NCI-H226 (cell line): Measurements from ENCODE around the gene NHSL1.

ENCODE experiments used
- DNase-seq: peaks from one replicate; pipeline ENCODE4 v3.0.0-alpha.2; 2015

Gene NHSL1

GRCh38 chr6:138492113-138492512, 7.2 kb downstream of the NHSL1 start:
- no peak for DNase-seq

DNA sequence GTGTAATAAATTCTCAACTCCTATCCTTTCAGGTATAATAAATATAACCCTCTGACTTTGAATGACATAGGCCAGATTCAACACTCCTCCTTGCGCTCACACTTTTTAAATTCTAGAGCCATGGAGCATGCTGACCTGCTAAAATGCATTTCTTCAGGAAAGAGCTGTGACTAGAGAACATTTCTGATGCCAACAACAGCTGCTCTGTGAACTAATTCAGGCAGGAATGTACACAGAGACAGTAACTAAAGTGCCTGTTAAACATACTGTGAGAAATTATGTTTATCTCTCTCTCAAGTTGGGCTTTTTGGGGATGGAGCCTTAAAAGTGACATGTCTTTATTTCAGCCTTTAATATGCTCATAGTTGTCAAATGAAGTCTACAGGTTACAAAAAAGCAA, 8.3 kb downstream of the NHSL1 start:
- no peak for DNase-seq

DNA sequence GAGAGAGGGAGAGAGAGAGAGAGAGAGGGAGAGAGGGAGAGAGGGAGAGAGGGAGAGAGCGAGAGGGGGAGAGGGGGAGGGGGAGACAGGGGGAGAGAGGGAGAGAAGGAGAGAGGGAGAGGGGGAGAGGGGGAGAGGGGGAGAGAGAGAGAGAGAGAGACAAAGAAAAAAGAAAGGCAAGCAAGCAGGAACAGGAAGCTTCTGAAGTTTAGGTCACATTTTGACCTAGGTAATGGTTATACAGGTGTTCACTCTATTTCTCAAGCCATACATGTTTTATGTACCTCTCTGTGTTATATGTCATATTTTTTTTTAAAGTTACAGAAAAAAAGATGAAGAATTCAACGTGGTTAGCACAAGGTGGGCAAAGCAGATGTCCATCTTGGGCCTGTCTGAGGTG, 9.4 kb downstream of the NHSL1 start:
- no peak for DNase-seq

DNA sequence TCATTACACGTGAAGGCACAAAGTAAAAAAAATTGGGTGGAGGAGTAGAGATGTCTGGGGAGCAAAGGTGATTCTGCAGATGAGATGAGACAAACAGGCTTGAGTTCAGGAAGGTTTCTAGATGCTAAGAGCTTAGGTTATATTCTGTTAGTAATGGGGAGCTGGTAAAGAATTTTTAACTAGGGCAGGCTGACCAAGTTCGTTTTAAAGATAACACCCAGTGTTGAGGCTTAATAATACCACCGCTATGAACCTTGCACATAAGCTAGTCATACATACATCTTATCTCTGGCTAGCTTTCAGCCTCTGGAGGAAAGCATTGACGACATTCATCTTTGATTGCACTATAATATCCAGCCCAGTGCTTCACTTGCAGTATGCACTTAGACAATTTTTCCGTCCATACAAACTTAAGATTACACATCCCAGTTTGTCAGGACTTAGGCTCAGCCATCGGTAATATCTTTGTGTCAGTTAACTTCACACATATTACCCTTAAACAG, 12.1 kb downstream of the NHSL1 start:
- no peak for DNase-seq

- no peak for DNase-seq
Observed at GRCh38 chr6:138486249-138487101, 12.8 kb downstream of the NHSL1 start.

GRCh38 chr6:138485586-138486248, 13.6 kb downstream of the NHSL1 start:
- DNase-seq = no peak

DNA sequence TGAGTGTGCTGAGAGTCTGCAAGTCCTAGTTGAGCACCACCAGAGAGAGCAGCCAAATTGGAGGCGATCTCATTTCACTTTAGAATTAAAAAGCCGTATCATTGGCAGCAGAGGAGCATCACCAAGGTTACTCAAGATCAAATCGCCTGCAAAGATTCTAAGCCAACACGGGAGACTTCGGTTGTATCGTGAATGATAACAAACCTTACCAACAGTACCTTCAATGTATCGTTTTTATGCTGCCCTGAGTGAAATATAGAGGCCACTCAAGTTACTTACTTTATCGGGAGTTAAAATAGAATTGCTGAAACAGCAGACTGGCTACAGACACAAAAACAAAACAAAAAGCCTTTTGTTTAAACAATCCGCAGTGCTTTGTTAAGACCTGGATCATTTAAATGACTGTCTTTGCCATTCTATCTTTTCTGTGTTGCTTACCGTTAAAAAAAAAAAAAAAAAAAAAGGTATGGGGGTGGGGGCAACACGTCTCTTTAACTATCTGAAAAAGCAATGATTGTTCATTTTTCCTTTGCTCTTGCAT, 14.2 kb downstream of the NHSL1 start:
- DNase-seq = no peak

DNA sequence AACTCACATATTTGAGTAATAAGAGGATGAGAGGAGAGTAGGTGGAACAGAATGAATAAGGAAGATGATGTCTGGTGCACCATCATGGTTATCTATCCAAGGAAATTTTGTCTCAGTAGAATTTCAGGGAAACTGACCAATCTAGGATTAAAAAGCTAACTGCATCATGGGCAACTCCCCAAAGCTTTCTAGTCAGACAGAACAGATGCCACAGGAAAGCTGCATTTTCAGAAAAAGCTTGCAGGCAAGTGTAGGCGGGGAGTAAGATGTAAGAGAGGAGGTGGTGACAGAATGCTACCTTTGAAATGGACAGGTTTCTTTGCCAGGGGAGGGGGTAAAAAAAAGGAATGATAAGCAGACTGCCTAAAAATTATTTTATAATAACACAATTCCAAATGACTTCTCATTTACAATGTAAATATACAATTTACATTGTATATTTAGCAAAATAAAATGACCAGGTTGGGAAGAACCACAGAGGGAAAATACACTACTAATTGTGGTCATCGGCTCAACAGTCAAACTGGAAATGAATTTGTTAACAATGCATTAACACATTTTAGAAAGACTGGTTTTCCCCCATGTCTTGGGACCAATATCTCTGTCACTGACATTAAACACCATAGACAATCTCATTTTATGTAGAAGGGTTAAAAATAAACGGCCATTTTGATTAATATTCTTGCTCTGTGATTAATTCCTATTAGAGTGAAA, 15.1 kb downstream of the NHSL1 start:
- DNase-seq = no peak

DNA sequence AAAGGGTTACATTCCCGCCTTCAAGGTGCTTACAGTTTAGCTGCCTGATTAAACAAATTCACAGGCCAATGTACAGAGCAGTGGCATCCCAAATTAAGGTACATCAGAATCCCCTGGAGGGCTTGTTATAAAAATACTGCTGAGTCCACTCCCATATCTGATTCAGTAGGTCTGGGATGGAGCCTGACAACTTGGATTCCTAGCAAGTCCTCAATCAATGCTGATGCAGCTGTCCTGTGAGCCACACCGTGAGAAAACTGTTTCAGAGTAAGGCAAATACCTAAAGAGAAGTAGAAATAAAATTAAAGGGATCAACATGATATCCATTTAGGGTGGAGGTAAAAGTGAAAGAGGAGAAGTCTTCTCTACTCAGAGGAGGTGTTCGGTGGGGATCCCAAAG, 16.5 kb downstream of the NHSL1 start:
- DNase-seq = no peak

DNA sequence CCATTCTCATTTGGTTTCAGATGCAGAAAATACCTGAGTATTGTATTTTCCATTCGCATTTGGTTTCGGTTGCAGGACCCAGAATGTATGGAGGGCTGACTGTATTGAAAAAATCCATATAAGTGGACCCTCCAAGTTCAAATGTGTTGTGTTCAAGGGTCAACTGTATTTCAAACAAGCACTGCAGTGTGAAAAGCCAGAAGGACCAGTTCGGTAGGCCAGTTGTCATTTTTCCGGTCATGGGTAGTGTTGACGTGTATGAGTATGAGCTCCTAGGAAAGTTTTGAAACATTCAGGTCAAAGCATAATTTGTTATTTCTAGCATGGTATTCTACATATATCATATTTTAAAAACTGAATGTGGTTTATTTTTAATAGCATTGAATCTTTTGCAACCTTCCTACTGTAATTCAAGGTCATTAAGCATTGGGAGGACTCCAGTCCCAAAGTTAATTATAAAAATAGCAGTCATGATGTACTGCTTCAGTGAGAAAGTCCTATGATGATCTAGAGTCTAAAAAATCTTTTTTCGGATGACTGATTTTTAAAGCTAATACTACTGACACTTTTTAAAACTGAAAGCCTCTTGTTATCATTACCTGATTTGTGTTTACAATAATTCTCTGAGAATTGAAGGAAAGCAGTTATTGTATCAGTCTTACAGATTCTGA, 18.9 kb downstream of the NHSL1 start:
- DNase-seq = no peak

- no peak for DNase-seq
Observed at GRCh38 chr6:138477913-138478539, 21.3 kb downstream of the NHSL1 start.

GRCh38 chr6:138476116-138476515, 23.2 kb downstream of the NHSL1 start:
- DNase-seq = no peak

GRCh38 chr6:138473144-138473543, 26.1 kb downstream of the NHSL1 start:
- no peak for DNase-seq

DNA sequence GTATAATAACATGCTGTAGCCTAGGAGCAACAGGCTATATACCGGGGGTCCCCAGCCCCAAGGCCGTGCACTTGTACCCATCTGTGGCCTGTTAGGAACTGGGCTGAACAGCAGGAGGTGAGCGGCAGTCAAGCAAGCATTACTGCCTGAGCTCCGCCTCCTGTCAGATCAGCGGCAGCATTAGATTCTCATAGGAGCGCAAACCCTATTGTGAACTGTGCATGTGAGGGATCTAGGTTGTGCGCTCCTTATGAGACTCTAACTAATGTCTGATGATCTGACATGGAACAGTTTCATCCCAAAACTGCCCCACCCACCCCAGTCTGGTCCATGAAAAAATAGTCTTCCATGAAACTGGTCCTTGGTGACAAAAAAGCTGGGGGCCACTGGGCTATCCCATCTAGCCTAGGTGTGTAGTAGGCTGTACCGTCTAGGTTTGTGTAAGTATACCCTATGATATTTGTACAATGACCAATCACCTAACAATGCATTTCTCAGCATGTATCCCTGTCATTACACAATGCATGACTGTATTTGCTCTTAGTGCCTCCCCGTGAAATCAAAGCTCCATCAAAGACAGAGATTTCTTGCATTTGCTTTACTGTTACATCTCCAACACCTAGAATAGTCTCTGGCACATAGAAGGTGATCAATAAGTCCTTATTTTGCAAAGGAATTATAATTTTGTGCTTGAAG, 30.8 kb downstream of the NHSL1 start:
- DNase-seq = peak; percentile 32

DNA sequence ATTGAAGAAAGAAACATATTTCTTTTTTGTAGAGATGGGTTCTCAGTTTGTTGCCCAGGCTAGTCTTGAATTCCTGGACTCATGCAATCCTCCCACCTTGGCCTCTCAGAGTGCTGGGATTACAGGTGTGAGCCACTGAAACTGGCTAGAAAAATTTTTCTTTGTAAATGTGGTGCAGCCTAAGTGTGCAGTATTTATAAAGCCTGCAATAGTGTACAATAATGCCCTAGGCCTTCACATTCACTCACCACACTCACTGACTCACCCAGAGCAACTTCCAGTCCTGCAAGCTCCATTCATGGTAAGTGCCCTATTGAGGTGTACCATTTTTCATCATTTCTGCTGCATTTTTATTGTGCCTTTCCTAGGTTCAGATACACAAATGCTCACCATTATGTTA, 31.4 kb downstream of the NHSL1 start:
- peak; percentile 16 for DNase-seq

DNA sequence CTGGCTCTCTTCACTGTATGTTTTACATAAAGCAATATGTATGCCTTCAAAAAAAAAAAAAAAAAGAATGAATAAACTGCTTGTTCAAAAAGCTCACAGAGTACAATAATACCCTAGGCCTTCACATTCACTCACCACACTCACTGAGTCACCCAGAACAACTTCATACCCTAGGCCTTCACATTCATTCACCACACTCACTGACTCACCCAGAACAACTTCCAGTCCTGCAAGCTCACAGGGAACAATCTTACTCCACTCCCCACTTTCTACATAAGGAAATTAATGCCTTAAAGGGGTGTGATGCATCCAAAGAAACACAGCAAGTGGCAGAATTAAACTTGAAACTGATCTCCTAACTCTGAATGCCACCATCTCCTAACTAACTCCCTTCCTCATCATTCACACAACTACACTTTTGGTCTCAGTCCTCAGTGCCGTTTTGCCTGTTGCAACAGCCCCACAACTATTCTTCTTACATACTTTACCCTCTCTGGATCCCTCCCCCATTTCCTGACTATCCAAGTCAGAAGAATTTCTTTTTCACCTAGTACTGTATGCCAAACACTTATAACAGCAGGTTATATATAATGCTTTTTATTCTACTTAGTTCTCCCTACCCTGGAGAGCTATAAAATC, 34.2 kb downstream of the NHSL1 start:
- peak; percentile 95 for DNase-seq

GRCh38 chr6:138464085-138464484, 35.2 kb downstream of the NHSL1 start:
- no peak for DNase-seq

DNA sequence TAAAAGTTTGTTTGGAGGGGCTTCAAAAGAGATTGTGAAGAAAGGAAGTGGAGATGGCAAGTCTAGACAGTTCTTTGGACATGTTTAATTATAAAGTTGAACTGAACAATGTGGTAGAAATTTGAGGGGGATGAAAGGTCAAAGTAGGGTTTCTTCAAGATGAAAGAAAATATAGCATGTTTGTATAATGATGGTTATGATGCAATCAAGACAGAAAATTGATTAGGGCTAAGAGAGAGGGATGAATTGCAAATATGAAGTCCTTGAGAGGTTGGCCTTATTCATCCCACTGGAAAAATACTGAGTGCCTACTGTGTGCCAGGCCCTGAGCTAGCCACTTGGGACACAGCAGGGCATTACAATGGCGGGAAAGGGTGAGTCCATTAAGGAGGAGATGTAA, 37.6 kb downstream of the NHSL1 start:
- DNase-seq = no peak

DNA sequence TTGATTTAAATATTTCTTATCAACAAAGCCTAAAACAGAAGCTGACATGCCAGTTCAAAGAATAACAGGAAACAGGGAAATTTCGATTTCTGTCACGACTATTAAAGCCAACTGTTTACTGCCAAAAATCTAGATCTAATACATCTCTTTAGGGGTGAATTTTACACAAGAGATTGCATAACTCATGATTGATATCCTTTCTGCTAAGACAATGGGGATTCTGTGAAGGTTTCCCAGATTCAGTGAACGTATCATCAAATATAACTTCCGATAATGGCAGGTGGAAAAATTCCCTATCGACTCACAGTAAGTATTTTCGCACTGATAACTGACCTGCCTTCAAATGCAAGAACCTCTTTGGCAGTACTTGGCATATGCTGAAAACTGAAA, 42.9 kb downstream of the NHSL1 start:
- DNase-seq = no peak

- peak; percentile 51 for DNase-seq
Observed at GRCh38 chr6:138455746-138456400, 43.4 kb downstream of the NHSL1 start.
